GM18951 (cell line): Measurements from ENCODE around the gene PDP2.

ENCODE experiments used
- POLR2A ChIP-seq: IDR thresholded peaks from 4 replicates; pipeline ENCODE4 v1.6.1; 2011; ENCODE audit warnings: mild to moderate bottlenecking; ENCODE audit not compliant: insufficient read length, insufficient read depth; ENCODE audit errors: extremely low read depth
- in situ Hi-C: fragments of 300-500 bp; cut with MboI; formaldehyde crosslinking; loops from one replicate; pipeline ENCODE4 v1.12.0; 2022; ENCODE audit warnings: low sequenced_read_pairs, mixed read lengths, inconsistent platforms; ENCODE audit not compliant: unreplicated experiment

The PDP2 gene

DNA sequence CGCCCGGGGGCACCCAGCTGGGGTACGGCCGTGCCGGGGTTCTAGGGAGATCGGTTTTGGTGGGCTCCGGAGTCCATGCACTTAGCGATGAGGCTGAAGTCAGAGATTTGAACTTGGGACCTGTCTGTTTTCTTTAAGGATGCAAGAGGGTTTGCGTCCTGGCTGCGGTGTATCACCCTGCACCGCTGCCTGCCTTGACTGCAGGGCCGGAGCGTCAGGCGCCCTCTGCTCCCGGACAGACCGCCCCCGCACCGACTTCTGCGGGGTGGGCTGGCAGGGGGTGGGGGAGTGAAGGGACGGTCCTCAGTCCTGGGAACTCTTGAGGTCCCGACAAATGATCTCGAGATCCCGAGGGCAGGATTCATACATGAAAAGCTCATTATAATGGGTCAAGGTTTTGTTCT, 701 bp downstream of the PDP2 start:
- no peak for TF ChIP-seq POLR2A
- in situ Hi-C loops = no loop called here

DNA sequence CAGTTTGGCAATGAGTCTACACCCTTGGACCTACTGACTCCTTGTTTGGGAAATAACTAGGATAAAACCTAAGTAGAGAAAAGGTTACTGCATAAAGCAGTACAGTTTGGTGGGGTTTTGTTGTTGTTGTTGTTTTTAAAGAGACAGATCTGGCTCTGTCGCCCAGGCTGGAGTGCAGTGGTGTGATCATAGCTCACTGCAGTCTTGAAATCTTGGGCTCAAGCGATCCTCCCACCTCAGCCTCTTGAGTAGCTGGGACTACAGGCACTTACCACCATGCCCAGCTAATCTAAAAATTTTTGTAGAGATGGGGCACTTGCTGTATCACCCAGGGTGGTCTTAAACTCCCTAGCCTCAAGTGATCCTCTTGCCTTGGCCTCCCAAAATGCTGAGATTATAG, 1.2 kb downstream of the PDP2 start:
- no peak for TF ChIP-seq POLR2A
- in situ Hi-C loops = no loop called here

DNA sequence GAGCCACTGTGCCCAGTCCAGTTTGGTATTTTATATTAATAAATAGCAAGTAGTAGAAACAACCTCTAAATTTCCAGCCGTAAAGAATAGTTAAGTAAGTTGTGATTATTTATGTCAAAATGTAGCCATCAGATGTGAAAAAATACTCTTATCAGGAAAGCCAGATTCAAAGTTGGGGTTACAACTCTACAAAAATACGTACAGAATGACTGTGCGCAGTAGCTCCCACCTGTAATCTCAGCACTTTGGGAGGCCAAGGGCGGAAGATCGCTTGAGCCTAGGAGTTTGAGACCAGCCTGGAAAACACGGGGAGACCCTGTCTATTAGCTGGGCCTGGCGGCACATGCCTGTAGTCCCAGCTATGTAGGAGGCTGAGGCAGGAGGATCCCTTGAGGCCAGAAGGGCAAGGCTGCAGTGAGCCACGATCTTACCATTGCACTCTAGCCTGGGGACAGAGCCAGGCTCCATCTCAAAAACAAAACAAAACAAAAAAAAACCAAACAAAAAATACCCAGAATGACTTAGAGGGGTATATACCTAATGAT, 1.7 kb downstream of the PDP2 start:
- in situ Hi-C loops = no loop called here
- no peak for TF ChIP-seq POLR2A

DNA sequence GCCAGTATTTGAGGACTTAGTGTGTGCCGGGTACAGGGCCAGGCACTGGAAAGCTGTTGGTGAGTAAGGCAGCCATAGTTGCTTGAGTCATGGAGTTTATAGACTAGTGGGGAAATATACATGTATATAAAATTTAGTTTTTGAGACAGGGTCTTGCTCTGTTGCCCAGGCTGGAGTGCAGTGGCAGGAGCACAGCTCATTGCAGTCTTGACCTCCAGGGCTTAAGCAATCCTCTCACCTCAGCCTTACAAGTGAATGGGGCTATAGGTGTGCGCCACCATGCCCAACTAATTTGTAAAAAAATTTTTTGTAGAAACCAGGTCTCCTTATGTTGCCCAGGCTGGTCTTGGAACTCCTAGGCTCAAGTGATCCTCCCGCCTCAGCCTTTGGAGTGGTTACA, 2.4 kb downstream of the PDP2 start:
- in situ Hi-C loops = no loop called here
- TF ChIP-seq POLR2A = no peak

DNA sequence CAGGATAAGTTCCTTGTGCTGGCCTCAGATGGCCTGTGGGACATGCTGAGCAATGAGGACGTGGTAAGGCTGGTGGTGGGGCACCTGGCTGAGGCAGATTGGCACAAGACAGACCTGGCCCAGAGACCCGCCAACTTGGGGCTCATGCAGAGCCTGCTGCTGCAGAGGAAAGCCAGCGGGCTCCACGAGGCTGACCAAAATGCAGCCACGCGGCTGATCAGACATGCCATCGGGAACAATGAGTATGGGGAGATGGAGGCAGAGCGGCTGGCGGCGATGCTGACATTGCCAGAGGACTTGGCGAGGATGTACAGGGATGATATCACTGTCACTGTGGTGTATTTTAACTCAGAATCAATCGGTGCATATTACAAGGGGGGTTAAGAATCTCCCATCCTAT, 5.2 kb downstream of the PDP2 start:
- in situ Hi-C loops = no loop called here
- TF ChIP-seq POLR2A = no peak

DNA sequence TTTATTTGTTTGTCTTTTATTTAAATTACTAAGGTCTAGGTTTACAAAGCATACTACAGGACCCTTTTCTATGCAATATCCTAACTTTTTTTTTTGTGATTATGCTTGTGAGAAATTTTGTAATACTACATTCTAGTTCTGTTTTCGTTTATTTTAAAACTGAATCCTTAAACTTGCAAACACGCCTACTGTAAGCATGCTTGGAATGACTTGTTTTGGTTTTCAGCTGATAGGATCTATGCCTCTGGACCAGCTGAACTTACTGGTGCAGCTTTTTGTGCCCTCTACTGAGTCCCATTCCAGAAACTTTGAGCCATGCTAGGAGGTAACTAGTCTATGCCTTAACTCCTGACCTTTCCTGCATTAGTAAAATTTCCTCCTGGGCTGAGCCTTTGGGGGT, 6.0 kb downstream of the PDP2 start:
- no peak for TF ChIP-seq POLR2A
- in situ Hi-C loops = no loop called here

DNA sequence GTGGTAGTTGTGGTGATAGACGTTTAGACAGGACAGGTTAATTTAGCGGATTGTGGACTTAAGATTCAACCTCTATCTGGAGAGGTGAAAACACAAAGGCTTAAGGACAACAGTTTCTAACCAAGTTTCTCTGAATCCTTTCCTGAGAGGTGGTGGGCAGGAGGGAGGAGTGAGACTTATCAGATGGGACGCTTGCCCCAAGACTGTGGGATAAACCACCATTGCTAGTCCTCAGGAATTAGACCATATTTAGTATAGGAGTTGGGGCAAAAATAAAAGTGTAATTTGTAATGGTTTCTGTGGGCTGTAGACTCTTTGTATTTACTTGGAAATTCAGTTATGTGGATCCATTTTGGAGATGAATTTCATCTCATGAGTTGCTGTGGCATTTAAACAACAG, 6.6 kb downstream of the PDP2 start:
- TF ChIP-seq POLR2A = no peak
- in situ Hi-C loops = no loop called here

DNA sequence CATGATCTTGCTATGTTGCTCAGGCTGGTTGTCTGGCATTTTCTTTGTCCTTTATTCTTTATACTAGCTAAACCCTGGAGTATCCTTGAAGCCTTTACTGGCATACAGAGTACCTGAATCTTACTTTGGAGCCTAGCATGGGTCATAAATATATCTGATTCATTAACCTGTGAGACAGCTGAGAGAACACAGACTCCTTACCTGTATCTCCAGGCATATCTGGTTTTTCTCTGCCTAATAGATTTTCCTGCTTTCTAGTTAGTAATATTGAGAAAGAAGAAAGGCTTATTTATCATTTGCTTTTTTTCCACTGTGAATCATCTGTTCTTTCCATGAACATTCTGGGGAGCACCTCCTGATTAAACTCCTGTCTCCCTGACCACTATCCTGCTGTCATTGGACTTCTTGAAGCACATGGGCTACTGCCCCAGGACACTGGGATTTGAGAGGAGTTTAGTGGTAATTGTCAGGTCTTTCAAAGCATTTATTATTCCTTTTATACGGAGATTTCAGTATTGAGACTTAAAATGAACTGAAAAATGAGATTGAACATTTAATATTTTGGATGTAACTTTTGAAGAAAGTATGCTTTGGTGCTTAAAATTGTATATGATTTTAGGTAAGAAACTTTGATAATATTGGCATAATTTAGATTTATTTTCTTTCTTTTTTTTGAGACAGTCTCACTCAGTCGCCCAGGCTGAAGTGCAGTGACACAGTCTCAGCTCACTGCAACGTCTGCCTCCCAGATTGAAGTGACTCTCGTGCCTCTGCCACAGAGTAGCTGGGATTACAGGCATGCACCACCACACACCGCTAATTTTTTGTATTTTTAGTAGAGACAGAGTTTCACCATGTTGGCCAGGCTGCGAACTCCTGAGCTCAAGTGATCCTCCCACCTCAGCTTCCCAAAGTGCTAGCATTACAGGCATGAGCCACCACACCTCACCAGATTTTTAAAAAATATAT, 8.6 kb downstream of the PDP2 start:
- in situ Hi-C loops = no loop called here
- no peak for TF ChIP-seq POLR2A

DNA sequence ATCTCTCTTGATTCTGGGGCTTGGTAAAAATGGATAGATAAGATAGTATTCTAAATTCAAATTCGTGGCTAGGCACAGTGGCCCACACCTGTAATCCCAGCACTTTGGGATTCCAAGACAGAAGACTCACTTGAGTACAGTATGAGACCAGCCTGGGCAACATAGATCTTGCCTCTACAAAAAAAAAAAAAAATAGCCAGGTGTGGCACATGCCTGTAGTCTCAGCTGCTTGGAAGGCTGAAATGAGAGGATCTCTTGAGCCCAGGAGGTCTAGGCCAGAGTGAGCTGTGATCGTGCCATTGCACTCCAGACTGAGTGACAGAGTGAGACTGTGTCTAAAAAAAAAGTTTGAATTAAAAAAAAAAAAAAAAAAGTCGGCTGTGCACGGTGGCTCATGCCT, 9.3 kb downstream of the PDP2 start:
- no peak for TF ChIP-seq POLR2A
- in situ Hi-C loops = no loop called here

DNA sequence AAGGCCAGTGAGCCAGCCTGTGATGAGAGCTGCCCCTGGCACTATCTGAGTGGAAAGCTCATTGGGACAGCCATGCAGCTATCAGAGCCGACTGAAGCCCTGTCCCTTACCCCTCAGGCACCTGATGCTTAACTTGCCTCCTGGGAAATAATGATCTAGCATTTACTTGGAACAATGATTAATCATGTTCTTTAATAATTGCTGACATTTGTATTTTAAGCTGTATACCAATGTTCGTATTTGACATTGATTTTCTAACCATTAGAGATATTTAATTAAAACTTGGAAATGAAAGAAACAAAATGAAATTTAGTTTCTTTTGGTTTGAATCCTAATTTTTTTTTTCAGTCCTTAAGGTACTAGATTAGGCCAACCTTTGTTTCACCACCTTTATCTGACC, 10.5 kb downstream of the PDP2 start:
- in situ Hi-C loops = no loop called here

DNA sequence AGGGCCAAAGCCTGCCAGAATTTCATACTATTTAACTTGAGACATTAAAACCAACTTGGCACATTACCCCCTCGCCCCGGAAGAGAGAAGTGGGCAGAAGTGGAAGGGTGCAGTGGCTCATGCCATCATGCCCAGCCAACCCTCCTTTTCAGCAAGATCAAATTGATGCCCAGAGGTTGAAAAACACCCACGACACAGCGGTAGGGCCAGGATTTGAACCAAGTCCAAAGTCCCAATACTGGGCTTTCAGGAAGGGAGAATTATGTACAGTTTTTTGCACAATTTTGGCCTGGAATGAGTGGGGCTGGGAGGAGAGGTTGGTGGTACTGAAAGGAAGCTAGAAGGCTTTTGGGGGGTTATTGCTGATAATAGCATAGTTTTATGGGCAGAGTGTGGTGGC, 11.0 kb downstream of the PDP2 start:
- in situ Hi-C loops = no loop called here
- TF ChIP-seq POLR2A = no peak

More for the DNA sequence above, 10.5 kb downstream of the PDP2 start:
- no peak for TF ChIP-seq POLR2A

DNA sequence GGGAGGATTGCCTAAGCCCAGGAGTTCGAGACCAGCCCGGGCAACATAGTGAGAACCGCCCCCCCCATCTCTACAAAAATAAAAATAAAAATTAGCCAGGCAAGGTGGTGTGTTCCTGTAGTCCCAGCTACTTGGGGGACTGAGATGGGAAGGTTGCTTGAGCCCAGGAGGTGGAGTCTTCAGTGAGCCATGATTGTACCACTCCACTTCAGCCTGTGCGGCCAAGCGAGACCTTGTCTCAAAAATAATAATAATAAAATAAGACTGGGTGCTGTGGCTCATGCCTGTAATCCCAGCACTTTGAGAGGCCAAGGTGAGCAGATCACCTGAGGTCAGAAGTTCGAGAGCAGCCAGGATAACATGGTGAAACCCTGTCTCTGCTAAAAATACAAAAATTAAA, 11.5 kb downstream of the PDP2 start:
- in situ Hi-C loops = no loop called here
- no peak for TF ChIP-seq POLR2A

DNA sequence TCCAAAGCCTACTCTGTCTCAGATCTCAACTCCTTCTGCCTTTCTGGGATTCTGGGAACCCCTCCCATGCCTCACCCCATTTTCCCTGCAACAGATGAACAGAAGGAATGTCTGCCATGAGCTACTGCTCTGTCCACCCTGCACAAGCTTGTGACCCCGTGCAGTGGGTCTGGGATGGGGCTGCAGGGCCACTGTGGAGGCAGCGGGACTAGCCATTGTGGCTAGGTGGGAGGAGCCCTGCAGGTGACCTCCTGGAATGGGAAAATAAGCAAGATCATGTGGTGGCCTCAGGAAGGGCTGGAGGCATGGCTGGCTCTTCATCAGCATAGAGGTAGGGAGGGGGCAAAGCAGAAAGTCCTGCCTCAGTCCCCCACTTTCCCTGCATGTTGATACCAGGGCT, 13.7 kb downstream of the PDP2 start:
- in situ Hi-C loops = no loop called here
- no peak for TF ChIP-seq POLR2A
